Skeletal muscle satellite cell (primary cell): ENCODE results near the gene CSAD.
"Not testable (repeated sequence)": the region's sequence is repeated elsewhere in the genome, so short reads cannot be mapped to it uniquely, and the experiment has no call there.

Experiments
- H3K27me3 ChIP-seq: 2 replicates; pipeline ENCODE4 v1.7.0; 2013; ENCODE audit warnings: low read length; ENCODE audit not compliant: control insufficient read depth, insufficient read depth
- H3K36me3 ChIP-seq: 2 replicates; pipeline ENCODE4 v1.7.0; 2013; ENCODE audit warnings: mild to moderate bottlenecking, control low read depth, low read length; ENCODE audit not compliant: insufficient read depth
- H3K4me1 ChIP-seq: 2 replicates; pipeline ENCODE4 v1.7.0; 2013; ENCODE audit warnings: low read length; ENCODE audit not compliant: control insufficient read depth, insufficient read depth
- H3K4me2 ChIP-seq: 2 replicates; pipeline ENCODE4 v1.7.0; 2013; ENCODE audit warnings: mild to moderate bottlenecking, low read length
- H3K4me3 ChIP-seq: 2 replicates; pipeline ENCODE4 v1.7.0; 2013; ENCODE audit warnings: low read length
- H3K9ac ChIP-seq: 2 replicates; pipeline ENCODE4 v1.7.0; 2013; ENCODE audit warnings: mild to moderate bottlenecking, low read depth, low read length, moderate library complexity
- H3K9me3 ChIP-seq: replicated peaks from 2 replicates; pipeline ENCODE4 v1.7.0; 2013; ENCODE audit warnings: mild to moderate bottlenecking, control low read depth, low read length

CSAD gene

GRCh38 chr12:53205747-53206419 lies 25.2 kb upstream of the CSAD start:
- Histone ChIP-seq H3K36me3 (peaks cover 8% of the 10 kb centered on the region), H3K9ac (peak overlapping the region; percentile 50), H3K4me2 (peak overlapping the region; percentile 49), H3K27me3 (no peaks in the 10 kb centered on the region), H3K4me3 (no peak overlapping the region), H3K9me3 (no peaks in the 10 kb centered on the region), H3K4me1 (peaks cover 17% of the 10 kb centered on the region)

- Histone ChIP-seq H3K4me2 (no peak overlapping the region), H3K9ac (no peak overlapping the region), H3K4me1 (peaks cover 17% of the 10 kb centered on the region), H3K9me3 (no peaks in the 10 kb centered on the region), H3K36me3 (no peaks in the 10 kb centered on the region), H3K4me3 (no peak overlapping the region), H3K27me3 (no peaks in the 10 kb centered on the region)
Measured at GRCh38 chr12:53204351-53204750, 23.6 kb upstream of the CSAD start.

- not testable (repeated sequence) for H3K9ac ChIP-seq, H3K36me3 ChIP-seq
- H3K4me1 ChIP-seq: peaks cover 24% of the 10 kb centered on the region
Measured at GRCh38 chr12:53202316-53202715, 21.6 kb upstream of the CSAD start.

GRCh38 chr12:53201639-53202038 lies 20.9 kb upstream of the CSAD start:
- H3K27me3 ChIP-seq: no peaks in the 10 kb centered on the region
- H3K4me1 ChIP-seq: peaks cover 22% of the 10 kb centered on the region
- H3K9me3 ChIP-seq: no peaks in the 10 kb centered on the region
- H3K9ac ChIP-seq: no peak overlapping the region
- no peak overlapping the region for H3K4me3 ChIP-seq
- no peak overlapping the region for H3K4me2 ChIP-seq
- H3K36me3 ChIP-seq: no peaks in the 10 kb centered on the region

More at GRCh38 chr12:53202316-53202715, 21.6 kb upstream of the CSAD start:
- not testable (repeated sequence) for H3K9me3 ChIP-seq, H3K4me3 ChIP-seq, H3K4me2 ChIP-seq, H3K27me3 ChIP-seq

GRCh38 chr12:53201177-53201541 lies 20.4 kb upstream of the CSAD start:
- Histone ChIP-seq H3K4me1 (peaks cover 19% of the 10 kb centered on the region), H3K27me3 (no peaks in the 10 kb centered on the region), H3K9ac (no peak overlapping the region), H3K36me3 (no peaks in the 10 kb centered on the region), H3K4me2 (no peak overlapping the region), H3K9me3 (no peaks in the 10 kb centered on the region), H3K4me3 (no peak overlapping the region)

GRCh38 chr12:53200458-53201176 lies 19.9 kb upstream of the CSAD start:
- Histone ChIP-seq H3K4me1 (peaks cover 16% of the 10 kb centered on the region), H3K9me3 (no peaks in the 10 kb centered on the region), H3K36me3 (no peaks in the 10 kb centered on the region), H3K9ac (no peak overlapping the region), H3K4me2 (no peak overlapping the region), H3K4me3 (no peak overlapping the region), H3K27me3 (no peaks in the 10 kb centered on the region)

GRCh38 chr12:53200107-53200457 lies 19.4 kb upstream of the CSAD start:
- no peak overlapping the region for H3K4me2 ChIP-seq
- H3K27me3 ChIP-seq: no peaks in the 10 kb centered on the region
- H3K9me3 ChIP-seq: no peaks in the 10 kb centered on the region
- no peaks in the 10 kb centered on the region for H3K36me3 ChIP-seq
- H3K9ac ChIP-seq: no peak overlapping the region
- H3K4me3 ChIP-seq: no peak overlapping the region
- peaks cover 13% of the 10 kb centered on the region for H3K4me1 ChIP-seq

- H3K9ac ChIP-seq: no peak overlapping the region
- H3K4me2 ChIP-seq: no peak overlapping the region
- H3K27me3 ChIP-seq: no peaks in the 10 kb centered on the region
- no peaks in the 10 kb centered on the region for H3K36me3 ChIP-seq
- H3K9me3 ChIP-seq: no peaks in the 10 kb centered on the region
- H3K4me1 ChIP-seq: peaks cover 13% of the 10 kb centered on the region
- no peak overlapping the region for H3K4me3 ChIP-seq
Measured at GRCh38 chr12:53199700-53200099, 19.0 kb upstream of the CSAD start.

GRCh38 chr12:53198486-53199110 lies 17.9 kb upstream of the CSAD start:
- H3K4me3 ChIP-seq: no peak overlapping the region
- no peak overlapping the region for H3K4me2 ChIP-seq
- H3K9me3 ChIP-seq: no peaks in the 10 kb centered on the region
- H3K27me3 ChIP-seq: no peaks in the 10 kb centered on the region
- H3K36me3 ChIP-seq: no peaks in the 10 kb centered on the region
- H3K4me1 ChIP-seq: peaks cover 13% of the 10 kb centered on the region
- H3K9ac ChIP-seq: no peak overlapping the region

- no peaks in the 10 kb centered on the region for H3K36me3 ChIP-seq
- H3K9ac ChIP-seq: no peak overlapping the region
- H3K4me1 ChIP-seq: peaks cover 13% of the 10 kb centered on the region
- H3K4me3 ChIP-seq: peak overlapping the region; percentile 29
- H3K27me3 ChIP-seq: no peaks in the 10 kb centered on the region
- no peaks in the 10 kb centered on the region for H3K9me3 ChIP-seq
- H3K4me2 ChIP-seq: peak overlapping the region; percentile 83
Measured at GRCh38 chr12:53197011-53197640, 16.4 kb upstream of the CSAD start.

- Histone ChIP-seq H3K9me3 (no peaks in the 10 kb centered on the region), H3K4me1 (peaks cover 13% of the 10 kb centered on the region), H3K9ac (no peak overlapping the region), H3K36me3 (peaks cover 4% of the 10 kb centered on the region), H3K27me3 (no peaks in the 10 kb centered on the region), H3K4me3 (no peak overlapping the region), H3K4me2 (no peak overlapping the region)
Measured at GRCh38 chr12:53196486-53196885, 15.8 kb upstream of the CSAD start.
